Vagina (tissue), 2 donors: ENCODE results near the gene OSBPL10.

Experiments used
- POLR2A ChIP-seq, 2 donors: fragments of 450-650 bp; IDR thresholded peaks; one replicate each; pipeline ENCODE4 v1.6.1; 2017; ENCODE audit warnings: antibody characterized with exemption in 2 of 2, mild to moderate bottlenecking in 2 of 2, moderate library complexity in 2 of 2
- TF ChIP-seq, protein P1 (sequence below), 3 experiments: fragments of 450-650 bp in 2 of 3; fragments of 200-600 bp in 1 of 3; sonication (generic) in 1 of 3; IDR thresholded peaks; one replicate each; pipeline ENCODE4 v1.5.1; 2017 to 2019; ENCODE audit warnings: antibody characterized with exemption in 3 of 3, mild to moderate bottlenecking in 2 of 3, moderate library complexity in 2 of 3

DNA sequence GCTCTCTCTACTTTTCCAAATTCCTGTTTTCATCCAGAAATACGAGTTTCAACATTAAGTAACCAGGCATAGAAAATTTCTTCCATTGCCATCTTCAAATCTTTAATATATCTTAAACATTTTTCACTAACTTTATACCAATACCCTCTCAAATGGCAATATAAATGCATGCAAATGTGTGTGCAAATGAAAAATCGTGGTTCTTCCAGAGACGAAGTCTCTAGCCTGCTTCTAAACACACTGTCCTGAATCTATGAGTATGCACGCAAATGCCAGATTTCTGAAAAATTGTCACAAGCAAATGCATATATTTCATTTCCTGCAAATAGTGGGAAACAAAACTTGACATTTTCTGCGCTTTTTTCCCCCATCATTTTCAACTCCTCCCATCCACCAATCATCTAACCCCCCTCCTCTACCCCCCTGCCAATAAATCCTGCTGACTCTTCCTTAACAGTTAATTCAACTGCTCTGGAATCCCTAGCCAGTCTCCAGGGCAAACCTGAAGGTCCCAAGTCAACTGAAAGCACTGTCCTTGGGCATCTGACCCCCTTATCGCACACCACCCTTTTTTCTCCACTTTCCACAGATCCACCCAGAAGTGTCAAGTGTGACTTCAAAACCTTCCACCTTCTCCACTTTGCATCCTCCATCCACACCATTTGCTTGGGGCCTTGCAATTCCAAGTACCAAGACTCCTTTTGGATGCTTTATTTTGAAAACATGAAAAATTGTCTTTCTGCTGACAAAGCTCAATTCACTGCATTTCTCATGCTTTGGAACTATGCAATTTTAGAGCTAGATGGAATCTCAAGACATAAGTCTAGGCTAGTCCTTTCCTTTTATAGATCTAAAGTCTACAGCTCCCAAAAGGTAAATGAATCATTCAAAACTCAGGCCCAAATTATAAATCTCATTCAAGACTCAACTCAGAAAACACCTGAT, 144.7 kb downstream of the OSBPL10 start:
- TF ChIP-seq, protein P1, sequence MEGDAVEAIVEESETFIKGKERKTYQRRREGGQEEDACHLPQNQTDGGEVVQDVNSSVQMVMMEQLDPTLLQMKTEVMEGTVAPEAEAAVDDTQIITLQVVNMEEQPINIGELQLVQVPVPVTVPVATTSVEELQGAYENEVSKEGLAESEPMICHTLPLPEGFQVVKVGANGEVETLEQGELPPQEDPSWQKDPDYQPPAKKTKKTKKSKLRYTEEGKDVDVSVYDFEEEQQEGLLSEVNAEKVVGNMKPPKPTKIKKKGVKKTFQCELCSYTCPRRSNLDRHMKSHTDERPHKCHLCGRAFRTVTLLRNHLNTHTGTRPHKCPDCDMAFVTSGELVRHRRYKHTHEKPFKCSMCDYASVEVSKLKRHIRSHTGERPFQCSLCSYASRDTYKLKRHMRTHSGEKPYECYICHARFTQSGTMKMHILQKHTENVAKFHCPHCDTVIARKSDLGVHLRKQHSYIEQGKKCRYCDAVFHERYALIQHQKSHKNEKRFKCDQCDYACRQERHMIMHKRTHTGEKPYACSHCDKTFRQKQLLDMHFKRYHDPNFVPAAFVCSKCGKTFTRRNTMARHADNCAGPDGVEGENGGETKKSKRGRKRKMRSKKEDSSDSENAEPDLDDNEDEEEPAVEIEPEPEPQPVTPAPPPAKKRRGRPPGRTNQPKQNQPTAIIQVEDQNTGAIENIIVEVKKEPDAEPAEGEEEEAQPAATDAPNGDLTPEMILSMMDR (IDR thresholded peaks at IDR 0.05): no peak
- TF ChIP-seq POLR2A (IDR thresholded peaks at IDR 0.05): no peak
